ENCODE results near the gene SPRY4.
"Not testable (repeated sequence)": the region's sequence is repeated elsewhere in the genome, so short reads cannot be mapped to it uniquely, and the experiment has no call there.

Gene SPRY4

GRCh38 chr5:142333749-142334148, 8.9 kb upstream of the SPRY4 start:
- not testable (repeated sequence) for DNase-seq

GRCh38 chr5:142330444-142330843, 5.6 kb upstream of the SPRY4 start:
- no peak for DNase-seq

- no peak for DNase-seq
Observed at GRCh38 chr5:142330026-142330425, 5.2 kb upstream of the SPRY4 start.

- DNase-seq, result peak in 1 of 2 experiments; percentile 71
Observed at GRCh38 chr5:142327111-142327842, 2.5 kb upstream of the SPRY4 start.

GRCh38 chr5:142326480-142326938, 1.7 kb upstream of the SPRY4 start:
- DNase-seq, result peak in 1 of 2 experiments; percentile 71

- peak; percentile 84 to 89 for DNase-seq
Observed at GRCh38 chr5:142325725-142326479, 1.1 kb upstream of the SPRY4 start.

GRCh38 chr5:142324136-142324870, 518 bp downstream of the SPRY4 start:
- peak in 1 of 2 experiments; percentile 48 for DNase-seq

GRCh38 chr5:142323480-142324135, 1.2 kb downstream of the SPRY4 start:
- DNase-seq, result no peak

- DNase-seq, result peak in 1 of 2 experiments; percentile 64
Observed at GRCh38 chr5:142322747-142323479, 1.9 kb downstream of the SPRY4 start.

GRCh38 chr5:142322403-142322746, 2.4 kb downstream of the SPRY4 start:
- no peak for DNase-seq

- no peak for DNase-seq
Observed at GRCh38 chr5:142320851-142321560, 3.8 kb downstream of the SPRY4 start.

- peak in 1 of 2 experiments; percentile 60 for DNase-seq
Observed at GRCh38 chr5:142320430-142320738, 4.4 kb downstream of the SPRY4 start.

GRCh38 chr5:142319560-142320429, 5.0 kb downstream of the SPRY4 start:
- peak in 1 of 2 experiments; percentile 60 for DNase-seq

- DNase-seq, result no peak
Observed at GRCh38 chr5:142319105-142319504, 5.7 kb downstream of the SPRY4 start.

- DNase-seq, result no peak
Observed at GRCh38 chr5:142317753-142318152, 7.1 kb downstream of the SPRY4 start.

- DNase-seq, result no peak
Observed at GRCh38 chr5:142317173-142317572, 7.6 kb downstream of the SPRY4 start.

GRCh38 chr5:142316681-142317080, 8.1 kb downstream of the SPRY4 start:
- peak in 1 of 2 experiments; percentile 66 for DNase-seq

GRCh38 chr5:142316051-142316450, 8.8 kb downstream of the SPRY4 start:
- peak in 1 of 2 experiments; percentile 60 for DNase-seq

- peak in 1 of 2 experiments; percentile 55 for DNase-seq
Observed at GRCh38 chr5:142315096-142315900, 9.5 kb downstream of the SPRY4 start.

- DNase-seq, result no peak
Observed at GRCh38 chr5:142314606-142315005, 10.2 kb downstream of the SPRY4 start.

Measured in SW 1271 (cell line).